PFSK-1 (cell line): ENCODE data around the gene CD34.

Source experiments
- POLR2AphosphoS5 ChIP-seq: IDR thresholded peaks from 2 replicates; pipeline ENCODE4 v1.6.1; 2012; ENCODE audit warnings: low read depth, mild to moderate bottlenecking, control low read depth, low read length, moderate library complexity
- SIN3A ChIP-seq: IDR thresholded peaks from 2 replicates; pipeline ENCODE4 v1.6.1; 2012; ENCODE audit warnings: mild to moderate bottlenecking, low read length, moderate library complexity, borderline replicate concordance; ENCODE audit not compliant: insufficient read depth
- TAF1 ChIP-seq: IDR thresholded peaks from 2 replicates; pipeline ENCODE4 v1.6.1; 2012; ENCODE audit warnings: low read length, control low read depth, borderline replicate concordance; ENCODE audit not compliant: insufficient read depth
- TF ChIP-seq, protein P1 (sequence below), 2 experiments: IDR thresholded peaks; 2 replicates each; pipeline versions ENCODE4 v1.6.1 to v1.8.0; 2011 to 2012; ENCODE audit warnings: low read depth in 2 of 2, low read length in 2 of 2, control low read depth in 1 of 2, inconsistent platforms in 1 of 2, mild to moderate bottlenecking in 1 of 2, moderate library complexity in 1 of 2; ENCODE audit not compliant: insufficient read depth in 1 of 2

DNA sequence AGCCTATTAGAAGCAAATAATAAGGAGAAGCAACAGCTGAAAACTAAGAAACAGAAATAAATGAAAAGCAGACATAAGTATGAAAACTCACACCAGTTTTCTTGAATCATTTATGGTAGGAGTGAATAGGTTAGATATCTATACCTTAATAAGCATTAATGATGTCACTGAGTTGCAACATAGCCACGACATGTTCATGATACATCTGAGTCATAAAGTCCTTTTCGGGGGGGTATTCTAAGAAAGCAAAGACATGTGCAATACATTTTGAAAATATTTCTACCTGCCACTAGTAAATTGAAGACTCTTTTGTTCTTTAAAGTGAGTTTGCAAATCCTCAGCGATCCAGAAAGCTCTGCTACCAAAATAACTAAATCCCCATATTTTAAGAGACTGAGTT is 7.2 kb downstream of the CD34 start:
- TF ChIP-seq TAF1 (no peak), POLR2AphosphoS5 (no peak), SIN3A (no peak)
- TF ChIP-seq, protein P1, sequence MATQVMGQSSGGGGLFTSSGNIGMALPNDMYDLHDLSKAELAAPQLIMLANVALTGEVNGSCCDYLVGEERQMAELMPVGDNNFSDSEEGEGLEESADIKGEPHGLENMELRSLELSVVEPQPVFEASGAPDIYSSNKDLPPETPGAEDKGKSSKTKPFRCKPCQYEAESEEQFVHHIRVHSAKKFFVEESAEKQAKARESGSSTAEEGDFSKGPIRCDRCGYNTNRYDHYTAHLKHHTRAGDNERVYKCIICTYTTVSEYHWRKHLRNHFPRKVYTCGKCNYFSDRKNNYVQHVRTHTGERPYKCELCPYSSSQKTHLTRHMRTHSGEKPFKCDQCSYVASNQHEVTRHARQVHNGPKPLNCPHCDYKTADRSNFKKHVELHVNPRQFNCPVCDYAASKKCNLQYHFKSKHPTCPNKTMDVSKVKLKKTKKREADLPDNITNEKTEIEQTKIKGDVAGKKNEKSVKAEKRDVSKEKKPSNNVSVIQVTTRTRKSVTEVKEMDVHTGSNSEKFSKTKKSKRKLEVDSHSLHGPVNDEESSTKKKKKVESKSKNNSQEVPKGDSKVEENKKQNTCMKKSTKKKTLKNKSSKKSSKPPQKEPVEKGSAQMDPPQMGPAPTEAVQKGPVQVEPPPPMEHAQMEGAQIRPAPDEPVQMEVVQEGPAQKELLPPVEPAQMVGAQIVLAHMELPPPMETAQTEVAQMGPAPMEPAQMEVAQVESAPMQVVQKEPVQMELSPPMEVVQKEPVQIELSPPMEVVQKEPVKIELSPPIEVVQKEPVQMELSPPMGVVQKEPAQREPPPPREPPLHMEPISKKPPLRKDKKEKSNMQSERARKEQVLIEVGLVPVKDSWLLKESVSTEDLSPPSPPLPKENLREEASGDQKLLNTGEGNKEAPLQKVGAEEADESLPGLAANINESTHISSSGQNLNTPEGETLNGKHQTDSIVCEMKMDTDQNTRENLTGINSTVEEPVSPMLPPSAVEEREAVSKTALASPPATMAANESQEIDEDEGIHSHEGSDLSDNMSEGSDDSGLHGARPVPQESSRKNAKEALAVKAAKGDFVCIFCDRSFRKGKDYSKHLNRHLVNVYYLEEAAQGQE (IDR thresholded peaks at IDR 0.05; ENCODE audit: insufficient read depth in 1 of 2, low read depth in 2 of 2, low read length in 2 of 2): no peak
